Measurements from ENCODE around the gene SLC25A23.

The SLC25A23 gene

GRCh38 chr19:6460099-6460884, 700 bp upstream of the SLC25A23 start:
- Histone ChIP-seq H3K27ac (peak overlapping the region; percentile 76), H2AFZ (ENCODE audit: low read depth) (peak overlapping the region; percentile 65), H3K9ac (peak overlapping the region; percentile 63)

DNA sequence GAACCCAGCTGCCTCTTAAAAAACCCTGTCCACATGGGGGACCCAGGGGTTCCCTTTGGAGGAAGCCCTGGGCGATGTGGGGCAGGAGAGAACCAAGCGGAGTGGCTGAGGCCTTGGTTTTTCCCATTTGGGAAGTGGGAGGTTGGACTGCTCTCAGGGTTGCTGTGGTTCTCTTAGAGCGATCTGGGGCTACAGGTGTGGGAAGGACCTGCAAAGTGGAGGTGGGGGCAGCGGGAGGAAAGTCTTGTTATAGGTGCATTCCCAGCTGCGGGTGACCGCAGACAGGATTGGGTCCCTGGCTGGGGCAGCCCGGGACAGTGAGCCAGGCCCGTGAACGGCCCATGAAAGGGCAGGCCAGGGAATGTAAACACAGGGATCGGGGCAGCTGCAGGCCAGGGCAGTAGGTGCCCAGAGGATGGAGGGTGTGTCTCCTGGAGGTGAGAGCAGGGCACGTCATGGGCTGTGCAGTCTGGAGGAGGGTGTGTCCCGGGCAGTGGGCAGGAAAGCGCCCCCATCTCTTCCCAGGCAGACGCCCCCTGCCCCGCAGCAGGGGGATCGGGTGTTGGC, 814 bp downstream of the SLC25A23 start:
- peak overlapping the region; percentile 63; the same call in 1 of the 2 replicates for H3K9ac ChIP-seq
- no peaks in the 10 kb centered on the region for H3K27me3 ChIP-seq (ENCODE audit: insufficient read depth, low read depth)
- peak overlapping the region; percentile 93 for H3K4me2 ChIP-seq
- H3K36me3 ChIP-seq (ENCODE audit: insufficient read depth) = no peaks in the 10 kb centered on the region
- peak overlapping the region; percentile 19; the same call in 1 of the 2 replicates for H3K27ac ChIP-seq
- peak overlapping the region; percentile 65 for H2AFZ ChIP-seq (ENCODE audit: low read depth)
- H3K79me2 ChIP-seq (ENCODE audit: insufficient read depth, low read depth) = no peaks in the 10 kb centered on the region
- no peak overlapping the region for H3K4me3 ChIP-seq (IDR thresholded peaks at IDR 0.05; ENCODE audit: insufficient read depth, low read depth, low read length)
- H3K4me1 ChIP-seq (ENCODE audit: low read depth, poor library complexity, severe bottlenecking) = peaks cover 9% of the 10 kb centered on the region
- TF ChIP-seq, protein P1, sequence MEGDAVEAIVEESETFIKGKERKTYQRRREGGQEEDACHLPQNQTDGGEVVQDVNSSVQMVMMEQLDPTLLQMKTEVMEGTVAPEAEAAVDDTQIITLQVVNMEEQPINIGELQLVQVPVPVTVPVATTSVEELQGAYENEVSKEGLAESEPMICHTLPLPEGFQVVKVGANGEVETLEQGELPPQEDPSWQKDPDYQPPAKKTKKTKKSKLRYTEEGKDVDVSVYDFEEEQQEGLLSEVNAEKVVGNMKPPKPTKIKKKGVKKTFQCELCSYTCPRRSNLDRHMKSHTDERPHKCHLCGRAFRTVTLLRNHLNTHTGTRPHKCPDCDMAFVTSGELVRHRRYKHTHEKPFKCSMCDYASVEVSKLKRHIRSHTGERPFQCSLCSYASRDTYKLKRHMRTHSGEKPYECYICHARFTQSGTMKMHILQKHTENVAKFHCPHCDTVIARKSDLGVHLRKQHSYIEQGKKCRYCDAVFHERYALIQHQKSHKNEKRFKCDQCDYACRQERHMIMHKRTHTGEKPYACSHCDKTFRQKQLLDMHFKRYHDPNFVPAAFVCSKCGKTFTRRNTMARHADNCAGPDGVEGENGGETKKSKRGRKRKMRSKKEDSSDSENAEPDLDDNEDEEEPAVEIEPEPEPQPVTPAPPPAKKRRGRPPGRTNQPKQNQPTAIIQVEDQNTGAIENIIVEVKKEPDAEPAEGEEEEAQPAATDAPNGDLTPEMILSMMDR (conservative IDR thresholded peaks at IDR 0.05; ENCODE audit: low read depth, low read length) = no peak
- no peaks in the 10 kb centered on the region for H4K20me1 ChIP-seq (ENCODE audit: insufficient read depth)

More at GRCh38 chr19:6460099-6460884, 700 bp upstream of the SLC25A23 start:
- H3K79me2 ChIP-seq (ENCODE audit: insufficient read depth, low read depth) = no peaks in the 10 kb centered on the region
- peaks cover 9% of the 10 kb centered on the region for H3K4me1 ChIP-seq (ENCODE audit: low read depth, poor library complexity, severe bottlenecking)
- TF ChIP-seq, protein P1 (conservative IDR thresholded peaks at IDR 0.05; ENCODE audit: low read depth, low read length) = peak; percentile 65
- no peaks in the 10 kb centered on the region for H4K20me1 ChIP-seq (ENCODE audit: insufficient read depth)
- H3K27me3 ChIP-seq (ENCODE audit: insufficient read depth, low read depth) = no peaks in the 10 kb centered on the region; the same call in 1 of the 2 replicates
- no peak overlapping the region for H3K4me3 ChIP-seq (IDR thresholded peaks at IDR 0.05; ENCODE audit: insufficient read depth, low read depth, low read length)
- H3K36me3 ChIP-seq (ENCODE audit: insufficient read depth) = no peaks in the 10 kb centered on the region
- H3K4me2 ChIP-seq = peak overlapping the region; percentile 93

GRCh38 chr19:6457958-6458694, 1.5 kb downstream of the SLC25A23 start:
- H3K4me3 ChIP-seq (IDR thresholded peaks at IDR 0.05; ENCODE audit: insufficient read depth, low read depth, low read length) = no peak overlapping the region
- peaks cover 9% of the 10 kb centered on the region for H3K4me1 ChIP-seq (ENCODE audit: low read depth, poor library complexity, severe bottlenecking)
- peak overlapping the region; percentile 19; the same call in 1 of the 2 replicates for H3K27ac ChIP-seq
- H4K20me1 ChIP-seq (ENCODE audit: insufficient read depth) = no peaks in the 10 kb centered on the region
- no peaks in the 10 kb centered on the region for H3K27me3 ChIP-seq (ENCODE audit: insufficient read depth, low read depth)
- no peaks in the 10 kb centered on the region; the same call in 1 of the 2 replicates for H3K36me3 ChIP-seq (ENCODE audit: insufficient read depth)
- TF ChIP-seq, protein P1 (conservative IDR thresholded peaks at IDR 0.05; ENCODE audit: low read depth, low read length) = no peak
- no peak overlapping the region for H2AFZ ChIP-seq (ENCODE audit: low read depth)
- H3K9ac ChIP-seq = peak overlapping the region; percentile 63; the same call in 1 of the 2 replicates
- H3K79me2 ChIP-seq (ENCODE audit: insufficient read depth, low read depth) = no peaks in the 10 kb centered on the region
- H3K4me2 ChIP-seq = peak overlapping the region; percentile 93

DNA sequence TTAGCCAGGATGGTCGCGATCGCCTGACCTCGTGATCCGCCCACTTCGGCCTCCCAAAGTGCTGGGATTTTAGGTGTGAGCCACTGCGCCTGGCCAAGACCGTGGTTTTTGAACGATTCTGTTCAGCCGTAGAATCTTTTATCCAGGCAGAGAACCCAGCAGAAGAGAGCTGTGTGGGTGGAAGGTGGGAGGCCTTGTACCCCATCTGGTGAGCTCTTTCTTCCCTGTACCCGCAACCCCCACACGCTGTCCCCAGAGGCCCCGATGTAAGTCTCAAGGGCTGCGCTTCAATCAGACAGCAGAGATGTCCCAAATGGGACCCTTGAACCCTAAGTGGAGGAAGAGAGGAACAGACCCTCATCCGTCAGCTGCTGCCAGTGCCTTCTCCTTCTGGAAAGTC, 3.7 kb downstream of the SLC25A23 start:
- Histone ChIP-seq H3K9ac (no peak overlapping the region), H3K4me2 (no peak overlapping the region), H3K79me2 (ENCODE audit: insufficient read depth, low read depth) (no peaks in the 10 kb centered on the region), H2AFZ (ENCODE audit: low read depth) (no peak overlapping the region), H3K4me1 (ENCODE audit: low read depth, poor library complexity, severe bottlenecking) (peaks cover 9% of the 10 kb centered on the region), H3K36me3 (ENCODE audit: insufficient read depth) (no peaks in the 10 kb centered on the region; the same call in 1 of the 2 replicates), H3K4me3 (IDR thresholded peaks at IDR 0.05; ENCODE audit: insufficient read depth, low read depth, low read length) (no peak overlapping the region), H4K20me1 (ENCODE audit: insufficient read depth) (no peaks in the 10 kb centered on the region), H3K27me3 (ENCODE audit: insufficient read depth, low read depth) (no peaks in the 10 kb centered on the region), H3K27ac (no peak overlapping the region)
- TF ChIP-seq, protein P1 (conservative IDR thresholded peaks at IDR 0.05; ENCODE audit: low read depth, low read length) = no peak
